GM19025 (cell line): ENCODE measurements around the gene FLOT1.

Experiments
- ATAC-seq: cut with Tn5 transposase; IDR thresholded peaks from one replicate; pipeline ENCODE4 v1.9.1; 2021; ENCODE audit warnings: mild to moderate bottlenecking, low read depth, moderate library complexity; ENCODE audit not compliant: unreplicated experiment

Gene FLOT1, protein sequence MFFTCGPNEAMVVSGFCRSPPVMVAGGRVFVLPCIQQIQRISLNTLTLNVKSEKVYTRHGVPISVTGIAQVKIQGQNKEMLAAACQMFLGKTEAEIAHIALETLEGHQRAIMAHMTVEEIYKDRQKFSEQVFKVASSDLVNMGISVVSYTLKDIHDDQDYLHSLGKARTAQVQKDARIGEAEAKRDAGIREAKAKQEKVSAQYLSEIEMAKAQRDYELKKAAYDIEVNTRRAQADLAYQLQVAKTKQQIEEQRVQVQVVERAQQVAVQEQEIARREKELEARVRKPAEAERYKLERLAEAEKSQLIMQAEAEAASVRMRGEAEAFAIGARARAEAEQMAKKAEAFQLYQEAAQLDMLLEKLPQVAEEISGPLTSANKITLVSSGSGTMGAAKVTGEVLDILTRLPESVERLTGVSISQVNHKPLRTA

DNA sequence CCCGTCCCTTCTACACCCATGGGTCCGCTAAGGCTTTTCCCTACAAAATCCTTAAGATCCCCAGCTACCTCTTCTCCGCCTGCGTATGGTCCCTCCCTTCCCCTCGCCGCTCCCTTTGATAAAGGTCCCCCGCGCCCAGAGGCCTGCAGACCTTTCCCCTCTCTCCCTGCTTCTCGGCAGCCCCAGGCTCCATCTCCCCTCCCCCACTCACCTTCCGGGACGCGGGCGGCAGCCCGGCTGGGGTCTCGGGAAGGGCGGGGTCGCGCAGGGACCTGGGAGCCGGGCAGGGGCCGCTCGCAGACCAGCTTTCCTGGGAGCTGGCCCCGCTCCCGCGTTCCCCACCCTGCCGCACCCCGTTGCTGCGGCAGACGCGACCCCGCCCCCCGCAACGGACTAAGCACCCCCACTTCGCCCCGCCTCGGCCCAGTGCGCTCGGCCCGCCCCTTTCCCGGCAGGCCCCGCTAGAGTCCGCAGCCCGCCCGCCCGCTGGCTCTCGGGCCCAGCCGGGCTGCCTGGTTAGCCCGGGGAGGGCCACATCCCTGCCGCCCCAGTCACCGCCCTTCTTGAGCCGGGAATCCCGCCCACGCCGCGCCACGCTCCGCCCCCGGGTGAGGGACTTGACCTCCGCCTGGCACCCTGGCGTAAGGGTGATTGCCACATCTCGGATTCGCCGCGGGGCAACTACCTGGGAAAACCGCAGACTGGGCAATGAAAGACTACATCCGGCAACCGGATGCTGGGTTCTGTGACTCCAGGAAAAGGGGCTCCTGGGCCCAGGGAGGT lies at the start of gene FLOT1:
Gene FLOT1 (minus strand): TSS at position 372 of the 783 bp plus-strand sequence. CDS start 498 bp downstream, outside the sequence.
- peak; percentile 70 for ATAC-seq

DNA sequence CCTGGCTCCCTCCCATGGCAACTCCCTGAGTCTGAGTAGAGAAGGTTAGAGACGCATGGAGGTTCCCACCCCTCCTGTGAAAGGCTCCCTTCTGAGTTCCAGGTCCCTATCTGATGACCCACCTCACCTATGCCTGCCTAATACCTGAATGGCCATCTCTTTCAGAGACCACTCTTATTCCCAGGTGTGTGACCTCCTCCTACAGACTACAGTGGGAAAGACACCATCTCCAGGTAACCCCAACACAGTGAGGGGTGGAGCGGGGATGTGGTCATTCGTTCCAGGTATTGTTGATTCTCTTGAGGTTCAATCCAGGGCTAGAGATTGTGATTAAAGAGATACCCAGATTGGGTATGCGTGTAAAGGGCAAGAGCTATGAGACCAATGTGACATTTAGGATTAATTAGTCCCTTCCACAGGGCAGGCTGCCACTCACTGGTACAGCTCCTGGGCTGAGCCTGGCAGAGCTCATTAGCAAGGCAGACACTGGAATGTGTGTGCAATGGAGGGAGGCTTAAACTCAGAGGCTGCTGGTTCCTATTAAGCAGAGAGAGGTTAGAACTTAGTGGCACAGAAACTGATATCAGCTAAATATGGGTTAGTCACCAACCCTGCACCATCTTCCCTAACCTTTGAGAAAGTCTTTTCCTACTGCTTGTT lies 48.4 kb upstream of the FLOT1 start:
- ATAC-seq, result no peak

DNA sequence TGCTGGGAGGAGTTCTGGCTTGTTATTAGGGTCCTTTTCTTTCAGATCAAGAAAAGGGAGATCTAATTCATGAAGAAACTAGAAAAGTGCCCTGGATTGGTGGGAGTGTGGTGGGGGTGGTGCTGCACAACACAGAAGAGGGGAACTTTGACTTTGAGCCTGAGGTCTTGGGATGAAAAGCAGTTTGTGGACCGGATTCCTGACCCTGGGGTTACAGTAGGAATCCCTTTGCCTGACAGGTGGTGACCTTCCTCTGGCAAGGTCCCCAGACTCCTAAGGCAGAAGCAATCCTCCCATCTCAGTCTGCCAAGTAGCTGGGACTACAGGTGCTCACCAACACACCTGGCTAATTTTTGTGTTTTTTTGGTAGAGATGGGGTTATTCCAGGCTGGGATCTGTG lies 47.1 kb upstream of the FLOT1 start:
- no peak for ATAC-seq

DNA sequence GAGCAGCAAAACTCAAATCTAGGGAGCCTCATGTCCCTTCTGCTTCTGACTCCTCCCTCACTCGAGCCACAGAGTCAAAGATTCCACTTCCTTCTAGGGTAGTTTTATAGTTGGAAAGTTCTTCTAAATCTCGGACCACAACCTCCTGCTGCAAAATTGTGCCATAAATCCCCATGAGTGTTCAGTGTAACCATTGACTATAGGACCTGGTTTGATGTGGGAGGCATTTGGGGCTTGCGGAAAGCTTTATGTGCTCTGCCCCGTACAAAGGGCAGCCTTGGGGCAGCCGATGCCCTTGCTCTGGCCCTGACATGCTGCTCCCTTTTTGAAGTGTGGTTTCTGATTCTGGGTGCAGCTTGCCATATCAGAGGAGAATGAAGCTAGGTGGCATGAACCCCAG lies 45.5 kb upstream of the FLOT1 start:
- no peak for ATAC-seq

DNA sequence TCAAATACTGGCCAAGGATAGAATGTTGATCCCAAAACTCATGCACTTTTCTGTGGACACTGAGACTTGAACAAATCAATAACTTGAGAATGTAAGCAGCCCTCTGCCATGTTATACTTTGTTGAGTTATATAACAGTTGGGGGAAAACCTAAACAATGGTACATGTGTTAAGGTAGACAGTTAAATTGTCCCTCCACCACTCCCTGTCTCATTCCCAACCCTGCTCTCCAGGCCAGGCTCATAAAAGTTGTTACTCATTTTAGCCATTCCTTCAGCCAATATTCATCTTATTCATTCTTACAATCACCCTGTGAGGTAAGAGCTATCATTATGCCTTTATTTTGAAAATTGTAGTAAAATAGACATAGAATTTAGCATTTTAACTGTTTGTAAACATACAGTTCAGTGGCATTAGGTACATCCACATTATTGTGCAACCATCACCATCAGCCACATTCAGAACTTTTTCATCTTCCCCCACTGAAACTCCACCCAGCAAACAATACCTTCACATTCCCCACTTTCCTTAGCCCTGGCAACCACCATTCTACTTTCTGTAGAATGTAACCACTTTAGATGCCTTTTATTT lies 40.0 kb upstream of the FLOT1 start:
- no peak for ATAC-seq

DNA sequence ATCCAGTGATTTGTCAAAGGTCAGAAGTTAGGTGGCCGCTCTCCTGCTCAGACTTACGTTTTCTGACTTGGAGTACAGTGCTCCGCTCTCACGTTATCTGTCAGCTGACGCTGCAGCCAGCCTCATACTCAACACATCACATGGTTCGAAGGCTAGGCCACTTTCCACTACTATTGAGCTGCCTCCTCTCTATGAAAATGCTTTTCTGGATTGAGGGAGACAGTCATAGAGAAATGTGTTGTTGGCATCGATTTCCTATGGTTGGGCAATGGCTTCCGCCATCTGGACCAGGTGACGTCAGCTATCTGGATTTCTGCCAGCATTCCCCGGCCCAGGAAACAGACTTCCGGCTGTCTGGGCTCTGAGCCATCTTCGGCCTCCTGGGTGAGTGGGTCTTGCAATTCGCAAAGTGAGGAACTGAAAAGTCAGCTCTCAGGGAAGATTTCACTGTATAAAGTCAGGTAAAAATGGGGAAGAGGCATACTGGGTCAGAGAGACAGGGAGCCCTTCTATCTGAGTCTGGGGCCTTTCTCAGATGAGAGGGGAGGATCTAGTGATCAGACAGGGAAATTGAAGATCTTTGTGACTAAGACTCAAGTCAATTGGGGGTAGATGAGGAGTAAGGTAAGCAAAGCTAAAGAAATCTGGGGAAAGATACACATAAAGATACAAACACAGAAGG lies 39.4 kb upstream of the FLOT1 start:
- ATAC-seq, result no peak

DNA sequence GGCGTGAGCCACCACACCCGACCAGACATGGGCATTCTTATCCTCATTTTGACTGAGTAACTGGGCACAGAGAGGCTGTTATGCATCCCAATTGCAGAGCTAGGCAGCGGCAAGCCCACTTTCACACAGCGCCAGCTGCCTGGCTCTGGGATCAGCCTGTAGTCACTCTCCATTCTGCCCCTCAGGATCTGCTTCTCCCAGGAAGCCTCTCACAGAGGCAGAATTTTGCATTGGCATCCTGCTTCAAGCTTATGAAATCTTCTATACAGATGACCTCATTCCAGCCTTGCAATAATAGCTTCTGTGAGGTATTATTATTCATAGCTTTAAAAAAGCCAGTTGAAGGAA lies 38.9 kb upstream of the FLOT1 start:
- ATAC-seq, result no peak

DNA sequence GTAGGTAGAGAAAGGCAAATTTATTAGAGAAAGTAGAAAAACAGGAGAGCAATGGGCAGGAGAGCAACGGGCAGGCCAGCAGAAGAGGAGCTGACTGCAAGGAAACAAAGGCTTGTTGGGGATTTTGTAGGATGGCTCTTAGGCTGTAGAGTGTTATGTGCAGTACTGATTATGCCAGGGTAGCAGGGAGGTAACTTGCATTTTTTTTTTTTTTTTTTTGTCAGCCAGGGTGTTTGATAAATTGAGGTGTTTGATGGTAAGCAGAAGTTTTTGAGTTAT lies 38.1 kb upstream of the FLOT1 start:
- ATAC-seq, result no peak

DNA sequence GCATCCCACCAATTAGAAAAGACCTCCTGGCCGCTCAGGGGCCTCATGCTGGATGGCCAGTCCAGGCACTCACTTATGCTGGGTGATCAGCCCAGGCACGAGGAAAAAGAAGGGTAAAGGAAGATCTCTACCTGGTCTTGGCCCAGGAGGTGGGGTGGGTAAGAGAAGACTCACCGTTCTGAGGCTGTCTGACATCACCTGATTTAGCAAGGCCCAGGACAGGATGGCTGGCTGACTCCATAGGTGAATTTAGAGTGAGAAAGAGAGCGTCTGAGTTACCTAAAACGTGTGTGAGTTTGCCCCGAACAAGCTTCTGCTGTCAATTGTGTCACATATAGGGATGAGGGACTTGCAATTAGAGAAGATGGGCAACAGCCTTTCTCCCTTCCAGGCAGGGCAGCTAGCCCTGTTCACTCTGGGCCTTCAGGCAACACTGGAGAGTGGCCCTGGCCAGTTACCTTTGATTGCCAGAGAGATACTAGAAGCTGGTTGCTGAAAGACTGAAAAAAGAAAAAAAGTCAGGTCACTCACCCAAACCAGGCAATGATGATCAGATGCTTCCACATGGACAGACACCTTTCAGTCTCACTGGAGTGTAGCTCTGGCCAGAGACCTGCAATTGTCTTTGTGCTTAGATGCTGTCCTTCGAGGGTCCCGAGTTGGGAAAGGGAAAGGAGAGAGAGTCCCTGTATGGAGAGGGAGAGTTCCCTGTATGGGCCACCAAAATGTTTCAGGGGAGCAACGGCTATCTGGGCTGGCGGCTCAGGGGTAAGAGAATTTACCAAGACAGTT lies 37.6 kb upstream of the FLOT1 start:
- ATAC-seq, result no peak

DNA sequence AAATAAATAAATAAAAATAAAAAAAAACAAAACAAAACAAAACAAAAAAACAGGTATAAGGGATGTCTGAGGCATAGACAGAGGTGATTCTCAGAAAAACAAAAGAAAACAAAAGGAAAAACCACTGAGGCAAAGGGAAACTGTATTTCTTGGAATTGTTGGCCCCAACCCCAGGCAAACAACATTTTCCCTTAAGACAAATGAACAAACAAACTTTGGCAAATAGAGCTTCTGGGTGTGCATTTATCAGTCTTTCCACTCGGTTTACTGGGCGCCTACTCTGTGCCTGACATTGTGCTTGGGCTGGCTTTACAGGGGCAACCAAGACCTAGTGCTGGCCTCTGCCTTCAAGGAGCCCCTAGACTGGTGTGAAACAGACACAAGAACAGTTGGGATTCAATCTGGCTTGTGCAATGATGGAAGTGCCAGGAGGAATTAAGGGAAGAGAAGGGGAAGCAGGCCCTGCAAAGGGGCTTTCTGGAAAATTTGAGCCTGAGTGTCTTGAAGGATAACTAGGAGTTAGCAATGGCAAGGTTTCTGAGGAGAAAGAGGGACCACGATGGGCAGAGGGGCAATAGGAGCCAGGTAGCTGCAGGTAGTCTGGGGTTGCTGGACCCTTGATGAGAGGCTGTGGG lies 35.6 kb upstream of the FLOT1 start:
- ATAC-seq, result no peak

DNA sequence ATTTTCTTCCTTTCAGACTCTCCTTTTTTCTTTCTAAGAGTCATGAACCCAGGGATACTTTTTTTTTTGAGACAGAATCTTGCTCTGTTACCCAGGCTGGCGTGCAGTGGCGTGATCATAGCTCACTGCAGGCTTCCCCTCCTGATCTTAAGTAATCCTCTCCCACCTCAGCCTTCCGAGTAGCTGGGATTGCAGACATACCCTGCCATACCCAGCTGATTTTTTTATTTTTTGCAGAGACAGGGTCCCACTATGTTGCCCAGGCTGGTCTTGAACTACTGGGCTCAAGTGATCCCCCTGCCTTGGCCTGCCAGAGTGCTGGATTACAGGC lies 34.6 kb upstream of the FLOT1 start:
- ATAC-seq, result no peak

DNA sequence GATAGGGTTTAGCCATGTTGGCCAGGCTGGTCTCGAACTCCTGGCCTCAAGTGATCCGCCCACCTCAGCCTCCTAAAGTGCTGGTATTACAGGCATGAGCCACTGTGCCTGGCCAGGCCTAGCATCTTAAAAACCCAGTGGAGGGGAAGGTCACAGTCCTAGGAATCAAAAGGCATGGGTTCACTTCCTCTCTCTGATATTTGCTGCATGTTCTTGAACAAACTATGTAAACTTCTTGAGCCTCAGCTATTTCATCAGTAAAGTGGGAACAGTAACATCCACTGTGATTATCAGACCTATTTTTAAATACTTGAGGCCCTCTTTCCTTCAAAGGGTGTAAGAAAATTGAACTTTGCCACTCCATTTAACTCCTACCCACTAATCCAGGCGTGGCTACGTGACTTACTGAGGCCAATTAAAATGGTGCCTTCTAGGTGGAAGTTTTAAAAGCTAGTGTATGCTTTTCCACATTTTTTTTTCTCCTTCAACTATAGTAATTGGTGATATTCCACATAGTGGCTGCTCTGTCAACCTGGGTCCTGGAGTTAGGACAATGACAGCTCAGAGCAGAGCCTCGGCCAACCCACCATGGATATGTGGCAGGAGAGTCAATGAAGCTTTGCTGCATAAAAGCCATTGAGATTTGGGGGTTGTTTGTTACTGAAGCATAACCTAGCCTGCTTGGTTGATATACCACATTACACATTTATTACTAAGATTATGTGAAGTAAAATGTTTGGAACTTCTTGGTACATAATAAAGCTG lies 34.1 kb upstream of the FLOT1 start:
- no peak for ATAC-seq

DNA sequence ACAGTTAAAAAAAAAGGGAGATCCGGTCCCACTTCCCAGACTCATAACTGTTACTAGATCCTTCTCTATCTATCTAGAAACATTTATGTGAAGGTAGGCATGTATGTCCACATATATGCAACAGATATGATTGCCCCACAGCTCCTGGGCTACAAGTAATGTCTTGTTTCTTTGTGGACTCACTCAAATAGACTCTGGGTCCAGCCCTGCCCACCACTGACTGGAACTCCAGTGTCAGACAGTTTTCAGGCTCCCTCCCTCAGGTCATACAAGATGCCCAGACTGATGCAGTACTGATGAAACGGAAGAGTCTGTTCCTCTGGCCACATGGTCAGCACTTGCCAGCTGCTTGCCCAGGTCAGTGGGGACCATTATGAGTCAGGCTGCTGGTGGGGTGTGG lies 32.6 kb upstream of the FLOT1 start:
- no peak for ATAC-seq

DNA sequence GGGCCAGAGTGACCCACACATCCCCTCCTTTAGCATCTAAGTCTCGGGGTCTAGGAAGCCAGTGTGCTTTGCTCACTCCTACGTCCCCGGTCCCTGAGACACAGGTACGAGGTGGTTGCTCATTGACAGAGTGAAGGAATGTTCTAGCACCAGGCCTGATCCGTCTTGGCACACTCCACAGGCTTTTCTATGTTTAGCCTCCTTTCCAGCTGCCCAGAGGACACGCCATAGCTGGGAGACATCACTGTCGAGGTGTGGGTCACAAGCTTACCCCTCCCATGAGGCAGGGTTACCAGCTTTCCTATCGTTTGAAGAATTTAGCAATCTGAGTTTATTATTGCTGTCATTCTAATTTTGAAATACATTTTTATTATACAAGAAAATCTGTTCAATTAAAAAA lies 32.2 kb upstream of the FLOT1 start:
- ATAC-seq, result no peak

DNA sequence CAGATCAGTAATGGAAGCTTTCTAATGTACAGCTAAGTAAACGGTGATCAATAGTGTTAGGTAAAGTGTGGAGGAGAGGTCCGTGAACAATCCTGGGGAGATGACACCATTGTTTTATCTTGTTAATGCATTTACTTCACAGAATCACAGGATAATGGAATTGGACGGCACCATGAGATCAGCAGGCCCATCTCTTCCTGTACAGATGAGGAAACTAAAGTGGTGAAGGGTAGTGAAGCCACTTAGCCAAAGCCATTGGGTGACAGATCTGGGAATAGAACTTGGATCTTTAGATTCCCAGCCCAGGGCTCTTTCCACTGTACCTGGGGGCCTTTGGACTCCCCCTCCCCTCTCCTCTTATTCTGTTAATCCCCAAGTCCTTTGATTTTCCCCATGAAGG lies 28.1 kb upstream of the FLOT1 start:
- no peak for ATAC-seq

DNA sequence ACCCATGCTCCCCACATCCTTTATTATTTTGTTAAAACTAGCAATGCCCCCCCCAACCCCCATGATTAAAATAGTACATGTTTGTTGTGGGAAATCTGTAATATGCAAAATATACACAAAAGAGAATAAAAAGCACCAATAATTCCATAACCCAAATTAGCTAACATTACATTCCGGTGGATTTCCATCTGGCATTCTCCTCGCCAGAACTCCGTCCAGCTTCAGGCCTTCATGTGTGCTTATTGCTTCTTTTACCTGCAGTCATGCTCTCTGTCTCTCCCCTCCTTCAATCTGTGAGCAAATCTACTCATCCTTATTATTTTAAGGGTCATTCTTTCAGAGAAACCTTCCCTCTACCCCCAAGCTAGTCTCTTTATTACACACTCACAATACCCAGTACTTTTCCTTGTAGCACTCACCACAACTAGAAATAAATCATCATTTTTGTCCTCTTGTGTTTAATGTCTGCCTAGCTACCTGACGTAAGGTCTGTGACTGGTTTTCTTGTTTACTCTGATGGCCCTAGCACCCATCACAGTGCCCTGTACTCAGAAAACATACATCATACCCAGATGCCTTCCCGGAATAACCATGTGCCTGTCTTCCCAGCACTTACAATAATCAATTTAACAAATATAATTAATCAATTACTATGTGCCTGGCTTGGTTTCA lies 27.5 kb upstream of the FLOT1 start:
- ATAC-seq, result no peak

DNA sequence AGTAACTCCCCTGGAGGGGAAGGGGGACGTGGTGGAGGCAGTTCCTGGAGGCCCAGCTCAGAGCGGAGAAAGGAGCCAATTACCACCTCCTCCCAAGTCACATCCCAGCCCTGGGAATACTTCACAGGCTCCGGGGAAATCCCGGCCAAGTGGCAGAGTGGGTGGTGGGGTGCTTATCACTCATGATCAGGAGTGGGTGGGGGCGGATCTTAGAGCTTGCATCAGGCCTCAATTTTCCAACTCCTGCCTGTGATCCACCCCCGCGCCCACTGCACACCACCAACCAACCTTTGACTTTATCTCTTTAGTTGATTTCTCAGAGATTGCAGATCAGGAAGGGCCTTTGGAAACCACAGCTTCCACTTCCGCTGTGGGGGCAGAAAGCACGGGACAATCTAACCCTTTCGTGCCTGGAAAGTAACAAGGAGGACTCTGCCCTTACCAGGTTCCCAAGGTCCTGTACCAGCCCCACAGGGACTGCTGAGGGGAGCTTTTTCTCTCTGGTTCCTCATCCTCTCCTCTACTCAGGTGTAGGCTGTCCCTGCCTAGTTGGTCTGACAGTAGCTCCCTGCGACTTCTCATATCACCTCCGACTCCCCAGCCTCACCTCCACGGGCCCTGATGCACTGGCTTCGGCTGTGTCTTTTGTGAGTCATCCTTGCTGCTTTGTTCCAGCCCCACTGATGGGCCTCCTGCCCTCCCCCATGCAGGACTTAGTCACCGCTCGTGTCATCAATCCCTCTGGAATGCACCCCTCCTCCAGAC lies 26.8 kb upstream of the FLOT1 start:
- no peak for ATAC-seq

DNA sequence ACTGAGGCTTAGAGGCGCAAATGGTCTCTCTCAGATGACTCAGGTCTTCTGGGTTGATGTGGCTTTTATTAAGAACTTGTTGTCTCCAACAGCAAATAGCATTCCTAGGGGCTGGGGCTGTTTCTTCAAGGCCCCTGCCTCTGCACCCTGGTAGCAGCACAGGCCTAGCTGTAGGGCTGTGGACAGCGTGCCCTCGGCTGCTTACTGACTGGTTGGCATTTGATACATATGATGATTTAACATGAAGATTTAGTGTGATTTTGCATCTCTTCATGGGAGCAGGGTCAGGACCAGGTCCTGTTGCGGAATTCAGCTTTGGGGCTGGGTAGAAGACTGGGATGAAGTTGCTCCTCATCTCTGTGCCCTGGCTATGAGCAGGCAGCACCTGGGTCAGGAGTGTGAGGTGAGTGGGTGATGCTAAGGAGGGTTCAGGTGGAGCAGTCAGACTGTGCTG lies 26.2 kb upstream of the FLOT1 start:
- no peak for ATAC-seq
